SU-DHL-6 (cell line): ENCODE results near the gene NOXA1.

Experiments used
- H2AFZ ChIP-seq: fragments of 200-600 bp; sonication (generic); 2 replicates; pipeline ENCODE4 v1.6.1; 2014; ENCODE audit warnings: low read depth, mild to moderate bottlenecking, moderate library complexity, mixed read lengths, antibody characterized with exemption, low read length; ENCODE audit not compliant: severe bottlenecking
- H3F3A ChIP-seq: fragments of 200-600 bp; shearing (Covaris generic); 2 replicates; pipeline ENCODE4 v1.6.0; 2016; ENCODE audit warnings: antibody characterized with exemption, mild to moderate bottlenecking; ENCODE audit not compliant: insufficient read depth
- H3K27ac ChIP-seq: fragments of 200-600 bp; sonication (generic); 2 replicates; pipeline ENCODE4 v1.5.1; 2016; ENCODE audit warnings: low read depth, mild to moderate bottlenecking, low read length, moderate library complexity, mixed read lengths
- H3K27me3 ChIP-seq: fragments of 200-600 bp; sonication (generic), shearing (Covaris generic); 2 replicates; pipeline ENCODE4 v1.6.0; 2014; ENCODE audit warnings: mild to moderate bottlenecking, low read length
- H3K36me3 ChIP-seq: fragments of 200-600 bp; sonication (generic); 2 replicates; pipeline ENCODE4 v1.6.1; 2014; ENCODE audit warnings: mild to moderate bottlenecking, low read length, mixed read lengths
- H3K4me2 ChIP-seq: fragments of 300-600, 200-600 bp; shearing (Covaris generic), sonication (generic); 2 replicates; pipeline ENCODE4 v1.6.0; 2014; ENCODE audit warnings: low read length, low read depth, mild to moderate bottlenecking; ENCODE audit not compliant: poor library complexity, severe bottlenecking
- H3K4me3 ChIP-seq: fragments of 200-600 bp; sonication (generic); 2 replicates; pipeline ENCODE4 v1.5.1; 2014; ENCODE audit warnings: antibody characterized with exemption, low read length, mild to moderate bottlenecking, mixed read lengths; ENCODE audit not compliant: insufficient read depth, poor library complexity, severe bottlenecking
- H3K79me2 ChIP-seq: fragments of 200-600 bp; sonication (generic); 2 replicates; pipeline ENCODE4 v1.6.1; 2014; ENCODE audit warnings: mild to moderate bottlenecking, low read length, moderate library complexity; ENCODE audit not compliant: insufficient read depth
- H3K9ac ChIP-seq: fragments of 200-600 bp; sonication (generic); 2 replicates; pipeline ENCODE4 v1.7.0; 2014; ENCODE audit warnings: mild to moderate bottlenecking, low read length
- H3K9me2 ChIP-seq: fragments of 200-600 bp; sonication (generic); replicated peaks from 2 replicates; pipeline ENCODE4 v1.6.1; 2014; ENCODE audit warnings: low read length; ENCODE audit not compliant: insufficient read depth
- H3K9me3 ChIP-seq: fragments of 200-600 bp; sonication (generic); 2 replicates; pipeline ENCODE4 v1.6.1; 2014; ENCODE audit warnings: low read length, mixed read lengths; ENCODE audit not compliant: insufficient read depth
- H4K20me1 ChIP-seq: fragments of 200-600 bp; sonication (generic); 2 replicates; pipeline ENCODE4 v1.6.1; 2014; ENCODE audit warnings: low read depth, mild to moderate bottlenecking, antibody characterized with exemption, low read length, moderate library complexity, mixed read lengths
- EZH2phosphoT487 ChIP-seq: fragments of 200-600 bp; sonication (generic), shearing (Covaris generic); conservative IDR thresholded peaks from 2 replicates; pipeline ENCODE4 v1.6.1; 2018; ENCODE audit warnings: mild to moderate bottlenecking, antibody characterized with exemption, low read length, moderate library complexity, mixed read lengths
- TF ChIP-seq, protein P1 (sequence below): fragments of 200-600 bp; sonication (generic); IDR thresholded peaks from one replicate; pipeline ENCODE4 v1.5.1; 2017; ENCODE audit warnings: antibody characterized with exemption, mild to moderate bottlenecking, low read length, moderate library complexity; ENCODE audit not compliant: insufficient read depth, poor library complexity, severe bottlenecking

NOXA1 gene

DNA sequence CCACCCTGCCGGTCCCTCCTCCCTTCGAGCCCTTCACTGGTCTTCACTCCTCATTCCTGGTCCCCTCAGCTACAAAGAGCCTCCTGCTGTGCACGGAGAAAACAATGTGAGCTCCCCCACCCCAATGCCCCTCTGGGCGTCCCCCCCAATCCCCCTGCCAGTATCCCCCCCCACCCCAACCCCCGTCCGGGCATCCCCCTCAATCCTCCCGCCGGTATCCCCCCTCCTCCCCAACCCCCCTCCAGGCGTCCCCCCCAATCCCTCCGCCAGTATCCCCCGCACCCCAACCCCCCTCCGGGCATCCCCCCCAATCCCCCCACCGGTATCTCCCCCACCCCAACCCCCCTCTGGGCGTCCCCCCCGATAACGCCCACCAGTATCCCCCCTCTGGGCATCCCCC lies 43.0 kb upstream of the NOXA1 start:
- Histone ChIP-seq H2AFZ (no peak overlapping the region), H3K27me3 (no peaks in the 10 kb centered on the region), H3K9me2 (no peaks in the 10 kb centered on the region), H3K4me2 (no peak overlapping the region), H3K4me3 (no peak overlapping the region), H3K36me3 (no peaks in the 10 kb centered on the region), H3K79me2 (no peaks in the 10 kb centered on the region), H3K9ac (no peak overlapping the region), H3K9me3 (no peaks in the 10 kb centered on the region), H4K20me1 (no peaks in the 10 kb centered on the region), H3K27ac (no peak overlapping the region), H3F3A (no peaks in the 10 kb centered on the region)
- TF ChIP-seq, protein P1, sequence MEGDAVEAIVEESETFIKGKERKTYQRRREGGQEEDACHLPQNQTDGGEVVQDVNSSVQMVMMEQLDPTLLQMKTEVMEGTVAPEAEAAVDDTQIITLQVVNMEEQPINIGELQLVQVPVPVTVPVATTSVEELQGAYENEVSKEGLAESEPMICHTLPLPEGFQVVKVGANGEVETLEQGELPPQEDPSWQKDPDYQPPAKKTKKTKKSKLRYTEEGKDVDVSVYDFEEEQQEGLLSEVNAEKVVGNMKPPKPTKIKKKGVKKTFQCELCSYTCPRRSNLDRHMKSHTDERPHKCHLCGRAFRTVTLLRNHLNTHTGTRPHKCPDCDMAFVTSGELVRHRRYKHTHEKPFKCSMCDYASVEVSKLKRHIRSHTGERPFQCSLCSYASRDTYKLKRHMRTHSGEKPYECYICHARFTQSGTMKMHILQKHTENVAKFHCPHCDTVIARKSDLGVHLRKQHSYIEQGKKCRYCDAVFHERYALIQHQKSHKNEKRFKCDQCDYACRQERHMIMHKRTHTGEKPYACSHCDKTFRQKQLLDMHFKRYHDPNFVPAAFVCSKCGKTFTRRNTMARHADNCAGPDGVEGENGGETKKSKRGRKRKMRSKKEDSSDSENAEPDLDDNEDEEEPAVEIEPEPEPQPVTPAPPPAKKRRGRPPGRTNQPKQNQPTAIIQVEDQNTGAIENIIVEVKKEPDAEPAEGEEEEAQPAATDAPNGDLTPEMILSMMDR: no peak
- no peak for TF ChIP-seq EZH2phosphoT487

DNA sequence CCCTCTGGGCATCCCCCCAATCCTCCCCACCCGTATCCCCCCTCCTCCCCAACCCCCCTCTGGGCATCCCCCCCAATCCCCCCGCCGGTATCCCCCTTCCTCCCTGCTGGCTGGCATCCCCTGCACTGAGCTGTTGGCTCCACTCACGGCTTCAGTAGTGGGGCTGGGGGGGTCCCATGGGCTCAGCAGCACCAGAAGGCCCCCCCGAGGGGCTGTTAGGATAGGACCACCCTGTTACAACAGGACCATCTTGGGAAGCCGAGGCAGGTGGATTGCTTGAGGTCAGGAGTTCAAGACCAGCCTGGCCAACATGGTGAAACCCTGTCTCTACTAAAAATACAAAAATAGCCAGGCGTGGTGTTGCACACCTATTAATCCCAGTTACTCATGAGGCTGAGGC lies 42.6 kb upstream of the NOXA1 start:
- Histone ChIP-seq H4K20me1 (no peaks in the 10 kb centered on the region), H3K4me3 (no peak overlapping the region), H3K36me3 (no peaks in the 10 kb centered on the region), H3K9ac (no peak overlapping the region), H3F3A (no peaks in the 10 kb centered on the region), H2AFZ (no peak overlapping the region), H3K79me2 (no peaks in the 10 kb centered on the region), H3K27ac (no peak overlapping the region), H3K4me2 (no peak overlapping the region), H3K9me3 (no peaks in the 10 kb centered on the region), H3K27me3 (no peaks in the 10 kb centered on the region), H3K9me2 (no peaks in the 10 kb centered on the region)
- TF ChIP-seq EZH2phosphoT487: no peak
- TF ChIP-seq, protein P1: no peak

DNA sequence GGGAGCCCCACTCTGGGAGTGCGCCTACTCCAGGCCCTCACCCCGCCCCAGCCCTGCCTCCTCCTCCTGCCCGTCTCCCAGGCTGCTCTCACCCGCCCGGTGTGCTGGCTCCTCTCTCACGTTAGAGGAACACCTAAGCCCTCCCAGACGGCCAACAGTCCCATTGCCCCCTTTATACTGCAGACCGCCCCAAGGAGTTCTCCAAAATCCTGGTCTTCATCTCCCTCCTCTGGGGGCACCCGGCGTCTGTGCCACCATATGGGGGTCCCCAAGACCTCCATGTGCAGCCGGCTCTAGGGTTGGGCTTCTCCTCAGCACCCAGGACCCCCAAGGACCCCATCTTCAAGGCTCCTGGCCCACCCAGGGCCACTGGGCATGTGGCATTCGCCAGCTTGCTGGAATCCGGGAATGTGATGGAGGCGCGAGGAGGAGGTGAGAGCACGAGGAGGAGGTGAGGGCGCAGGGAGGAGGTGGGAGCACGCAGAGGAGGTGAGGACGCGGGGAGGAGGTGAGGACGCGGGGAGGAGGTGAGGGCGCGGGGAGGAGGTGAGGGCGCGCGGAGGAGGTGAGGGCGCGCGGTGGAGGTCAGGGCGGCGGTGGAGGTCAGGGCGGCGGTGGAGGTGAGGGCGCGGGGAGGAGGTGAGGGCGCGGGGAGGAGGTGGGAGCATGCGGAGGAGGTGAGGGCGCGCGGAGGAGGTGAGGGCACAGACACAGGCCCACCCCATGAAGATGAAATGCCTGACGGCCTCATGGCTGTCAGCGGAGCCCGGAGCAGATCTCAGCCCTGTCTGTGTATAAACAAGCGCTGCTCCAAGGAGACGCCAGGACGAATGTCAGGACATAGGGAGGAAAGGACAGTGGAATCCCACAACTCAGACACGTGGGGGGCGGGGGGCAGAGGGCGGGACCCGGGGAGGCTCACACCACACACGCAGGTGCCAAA lies 41.4 kb upstream of the NOXA1 start:
- no peaks in the 10 kb centered on the region for H3K9me2 ChIP-seq
- H3K79me2 ChIP-seq: no peaks in the 10 kb centered on the region
- no peak overlapping the region for H2AFZ ChIP-seq
- no peaks in the 10 kb centered on the region for H3K36me3 ChIP-seq
- no peaks in the 10 kb centered on the region for H3K27me3 ChIP-seq
- no peak overlapping the region for H3K4me3 ChIP-seq
- no peaks in the 10 kb centered on the region for H3K9me3 ChIP-seq
- TF ChIP-seq, protein P1: no peak
- TF ChIP-seq EZH2phosphoT487: no peak
- no peaks in the 10 kb centered on the region for H4K20me1 ChIP-seq
- H3K4me2 ChIP-seq: no peak overlapping the region
- no peak overlapping the region for H3K27ac ChIP-seq
- no peaks in the 10 kb centered on the region for H3F3A ChIP-seq
- H3K9ac ChIP-seq: no peak overlapping the region
